ENCODE measurements around the gene CHRNA10.

CHRNA10 gene

GRCh38 chr11:3635641-3636375 lies 35.4 kb downstream of the CHRNA10 start:
- Histone ChIP-seq H3K4ac (ENCODE audit: low read length) (no peak overlapping the region), H2BK120ac (ENCODE audit: low read depth, low read length) (no peak overlapping the region), H4K91ac (ENCODE audit: low read depth, low read length, poor library complexity) (no peak overlapping the region), H3K4me3 (ENCODE audit: low read length in 2 of 2) (no peak overlapping the region), H2BK5ac (ENCODE audit: low read length) (no peak overlapping the region), H2BK15ac (ENCODE audit: low read length) (no peak overlapping the region), H3K14ac (ENCODE audit: low read length) (no peak overlapping the region), H3K79me1 (ENCODE audit: low read depth, low read length) (no peaks in the 10 kb centered on the region), H3K23ac (ENCODE audit: low read depth, low read length, poor library complexity) (no peak overlapping the region), H3K9ac (ENCODE audit: low read depth, low read length, poor library complexity) (no peak overlapping the region), H3K36me3 (replicated peaks in 1 of 2; ENCODE audit: control insufficient read depth in 2 of 2, insufficient read depth in 2 of 2, low read length in 2 of 2) (no peaks in the 10 kb centered on the region), H2BK12ac (ENCODE audit: low read length) (no peak overlapping the region), H2AFZ (ENCODE audit: low read length) (no peak overlapping the region), H3K4me1 (ENCODE audit: control insufficient read depth in 2 of 2, insufficient read depth in 1 of 2, low read depth in 1 of 2, low read length in 2 of 2) (no peaks in the 10 kb centered on the region), H2AK5ac (ENCODE audit: low read depth, low read length) (no peak overlapping the region), H3K4me2 (ENCODE audit: insufficient read depth, low read length, poor library complexity, severe bottlenecking) (no peak overlapping the region), H4K8ac (ENCODE audit: low read depth, low read length) (no peak overlapping the region), H3K27ac (replicated peaks; ENCODE audit: low read length) (no peak overlapping the region), H3K9me3 (replicated peaks in 1 of 2; ENCODE audit: control insufficient read depth in 2 of 2, insufficient read depth in 1 of 2, low read depth in 1 of 2, low read length in 2 of 2) (no peaks in the 10 kb centered on the region), H3K18ac (ENCODE audit: low read length) (no peak overlapping the region), H3K27me3 (ENCODE audit: control insufficient read depth in 3 of 3, insufficient read depth in 3 of 3, low read depth in 1 of 3, low read length in 3 of 3) (peaks cover 0 to 12% (median 0%) of the 10 kb centered on the region in 3 experiments)
- no peak for DNase-seq (ENCODE audit: low spot score)
- no CpG with 5 or more reads among the region's 15 CpGs for WGBS, 2 donors (ENCODE audit: extremely low coverage in 2 of 2, insufficient read length in 2 of 2, insufficient replicate concordance in 1 of 2)

- Histone ChIP-seq H3K9ac (ENCODE audit: low read depth, low read length, poor library complexity) (no peak overlapping the region), H3K27me3 (ENCODE audit: control insufficient read depth in 3 of 3, insufficient read depth in 3 of 3, low read depth in 1 of 3, low read length in 3 of 3) (peaks cover 0 to 12% (median 0%) of the 10 kb centered on the region in 3 experiments), H4K91ac (ENCODE audit: low read depth, low read length, poor library complexity) (no peak overlapping the region), H3K4me2 (ENCODE audit: insufficient read depth, low read length, poor library complexity, severe bottlenecking) (no peak overlapping the region), H3K4me3 (ENCODE audit: low read length in 2 of 2) (no peak overlapping the region), H3K14ac (ENCODE audit: low read length) (no peak overlapping the region), H2BK120ac (ENCODE audit: low read depth, low read length) (no peak overlapping the region), H2BK15ac (ENCODE audit: low read length) (no peak overlapping the region), H3K9me3 (replicated peaks in 1 of 2; ENCODE audit: control insufficient read depth in 2 of 2, insufficient read depth in 1 of 2, low read depth in 1 of 2, low read length in 2 of 2) (no peaks in the 10 kb centered on the region), H3K36me3 (replicated peaks in 1 of 2; ENCODE audit: control insufficient read depth in 2 of 2, insufficient read depth in 2 of 2, low read length in 2 of 2) (no peaks in the 10 kb centered on the region), H4K8ac (ENCODE audit: low read depth, low read length) (no peak overlapping the region), H2AK5ac (ENCODE audit: low read depth, low read length) (no peak overlapping the region), H3K18ac (ENCODE audit: low read length) (no peak overlapping the region), H2BK12ac (ENCODE audit: low read length) (no peak overlapping the region), H3K79me1 (ENCODE audit: low read depth, low read length) (no peaks in the 10 kb centered on the region), H3K4me1 (ENCODE audit: control insufficient read depth in 2 of 2, insufficient read depth in 1 of 2, low read depth in 1 of 2, low read length in 2 of 2) (no peaks in the 10 kb centered on the region), H3K27ac (replicated peaks; ENCODE audit: low read length) (no peak overlapping the region), H3K23ac (ENCODE audit: low read depth, low read length, poor library complexity) (no peak overlapping the region), H3K4ac (ENCODE audit: low read length) (no peak overlapping the region), H2BK5ac (ENCODE audit: low read length) (no peak overlapping the region), H2AFZ (ENCODE audit: low read length) (no peak overlapping the region)
- no CpG with 5 or more reads among the region's 5 CpGs for WGBS, 2 donors (ENCODE audit: extremely low coverage in 2 of 2, insufficient read length in 2 of 2, insufficient replicate concordance in 1 of 2)
- no peak for DNase-seq (ENCODE audit: low spot score)
These were observed 39.0 kb downstream of the CHRNA10 start for GRCh38 chr11:3632070-3632660.

- H3K18ac ChIP-seq (ENCODE audit: low read length) = no peak overlapping the region
- H3K27me3 ChIP-seq (ENCODE audit: control insufficient read depth in 3 of 3, insufficient read depth in 3 of 3, low read depth in 1 of 3, low read length in 3 of 3) = peaks cover 0 to 11% (median 0%) of the 10 kb centered on the region in 3 experiments
- no peak overlapping the region for H2BK5ac ChIP-seq (ENCODE audit: low read length)
- no peak overlapping the region for H3K27ac ChIP-seq (replicated peaks; ENCODE audit: low read length)
- no peak overlapping the region for H3K23ac ChIP-seq (ENCODE audit: low read depth, low read length, poor library complexity)
- H3K36me3 ChIP-seq (replicated peaks in 1 of 2; ENCODE audit: control insufficient read depth in 2 of 2, insufficient read depth in 2 of 2, low read length in 2 of 2) = no peaks in the 10 kb centered on the region
- no peak overlapping the region for H4K91ac ChIP-seq (ENCODE audit: low read depth, low read length, poor library complexity)
- no peaks in the 10 kb centered on the region for H3K79me1 ChIP-seq (ENCODE audit: low read depth, low read length)
- no peak overlapping the region for H2BK120ac ChIP-seq (ENCODE audit: low read depth, low read length)
- H4K8ac ChIP-seq (ENCODE audit: low read depth, low read length) = no peak overlapping the region
- no peak overlapping the region for H2BK12ac ChIP-seq (ENCODE audit: low read length)
- no peak overlapping the region for H3K9ac ChIP-seq (ENCODE audit: low read depth, low read length, poor library complexity)
- no peaks in the 10 kb centered on the region for H3K9me3 ChIP-seq (replicated peaks in 1 of 2; ENCODE audit: control insufficient read depth in 2 of 2, insufficient read depth in 1 of 2, low read depth in 1 of 2, low read length in 2 of 2)
- no peak overlapping the region for H2AK5ac ChIP-seq (ENCODE audit: low read depth, low read length)
- no peak overlapping the region for H2AFZ ChIP-seq (ENCODE audit: low read length)
- DNase-seq (ENCODE audit: low spot score) = no peak
- no peaks in the 10 kb centered on the region for H3K4me1 ChIP-seq (ENCODE audit: control insufficient read depth in 2 of 2, insufficient read depth in 1 of 2, low read depth in 1 of 2, low read length in 2 of 2)
- H2BK15ac ChIP-seq (ENCODE audit: low read length) = no peak overlapping the region
- no peak overlapping the region for H3K4me2 ChIP-seq (ENCODE audit: insufficient read depth, low read length, poor library complexity, severe bottlenecking)
- H3K14ac ChIP-seq (ENCODE audit: low read length) = no peak overlapping the region
- H3K4ac ChIP-seq (ENCODE audit: low read length) = no peak overlapping the region
- no peak overlapping the region for H3K4me3 ChIP-seq (ENCODE audit: low read length in 2 of 2)
- WGBS, 2 donors (ENCODE audit: extremely low coverage in 2 of 2, insufficient read length in 2 of 2, insufficient replicate concordance in 1 of 2) = no CpG with 5 or more reads among the region's 4 CpGs
These were observed 39.9 kb downstream of the CHRNA10 start for GRCh38 chr11:3631331-3631730.

- Histone ChIP-seq H3K36me3 (replicated peaks in 1 of 2; ENCODE audit: control insufficient read depth in 2 of 2, insufficient read depth in 2 of 2, low read length in 2 of 2) (no peaks in the 10 kb centered on the region), H2AK5ac (ENCODE audit: low read depth, low read length) (no peak overlapping the region), H3K27ac (replicated peaks; ENCODE audit: low read length) (no peak overlapping the region), H3K4me3 (ENCODE audit: low read length in 2 of 2) (no peak overlapping the region), H3K79me1 (ENCODE audit: low read depth, low read length) (no peaks in the 10 kb centered on the region), H3K4ac (ENCODE audit: low read length) (no peak overlapping the region), H2BK12ac (ENCODE audit: low read length) (no peak overlapping the region), H2BK120ac (ENCODE audit: low read depth, low read length) (no peak overlapping the region), H3K18ac (ENCODE audit: low read length) (no peak overlapping the region), H2BK5ac (ENCODE audit: low read length) (no peak overlapping the region), H4K91ac (ENCODE audit: low read depth, low read length, poor library complexity) (no peak overlapping the region), H3K14ac (ENCODE audit: low read length) (no peak overlapping the region), H3K27me3 (ENCODE audit: control insufficient read depth in 3 of 3, insufficient read depth in 3 of 3, low read depth in 1 of 3, low read length in 3 of 3) (no peaks in the 10 kb centered on the region), H3K23ac (ENCODE audit: low read depth, low read length, poor library complexity) (no peak overlapping the region), H3K4me2 (ENCODE audit: insufficient read depth, low read length, poor library complexity, severe bottlenecking) (no peak overlapping the region), H3K9me3 (replicated peaks in 1 of 2; ENCODE audit: control insufficient read depth in 2 of 2, insufficient read depth in 1 of 2, low read depth in 1 of 2, low read length in 2 of 2) (no peaks in the 10 kb centered on the region), H4K8ac (ENCODE audit: low read depth, low read length) (no peak overlapping the region), H2AFZ (ENCODE audit: low read length) (no peak overlapping the region), H3K9ac (ENCODE audit: low read depth, low read length, poor library complexity) (no peak overlapping the region), H3K4me1 (ENCODE audit: control insufficient read depth in 2 of 2, insufficient read depth in 1 of 2, low read depth in 1 of 2, low read length in 2 of 2) (no peaks in the 10 kb centered on the region), H2BK15ac (ENCODE audit: low read length) (no peak overlapping the region)
- WGBS, 2 donors (ENCODE audit: extremely low coverage in 2 of 2, insufficient read length in 2 of 2, insufficient replicate concordance in 1 of 2) = no CpG with 5 or more reads among the region's 1 CpG
- no peak for DNase-seq (ENCODE audit: low spot score)
These were observed 43.9 kb downstream of the CHRNA10 start for GRCh38 chr11:3627291-3627690.
